Breast epithelium (tissue), 4 donors: ENCODE measurements around the gene G6PC3. TPM values are rescaled to one million over a fixed set of nuclear protein-coding genes. Genes with fewer than 3 reads are reported as not detected.

Source experiments
- DNase-seq, 2 donors: peaks; one replicate each; pipeline ENCODE4 v3.0.0-alpha.2; 2019; ENCODE audit warnings: low spot score in 2 of 2
- H3K27ac ChIP-seq, 2 donors: fragments of 200-600 bp; sonication (generic) in 1 of 2; one replicate each; pipeline ENCODE4 v1.5.1; 2016 to 2019; ENCODE audit warnings: mild to moderate bottlenecking in 1 of 2
- H3K27me3 ChIP-seq, 2 donors: fragments of 200-600 bp; sonication (generic) in 1 of 2; one replicate each; pipeline versions ENCODE4 v1.5.1 to v1.6.0; 2017 to 2019; ENCODE audit warnings: control low read depth in 1 of 2, mild to moderate bottlenecking in 1 of 2
- H3K36me3 ChIP-seq: fragments of 200-600 bp; one replicate; pipeline ENCODE4 v1.5.1; 2019
- H3K4me1 ChIP-seq, 2 donors: fragments of 200-600 bp; sonication (generic); one replicate each; pipeline ENCODE4 v1.5.1; 2016 to 2019; ENCODE audit warnings: control low read depth in 1 of 2
- H3K4me3 ChIP-seq, 3 donors: fragments of 200-600 bp; sonication (generic); 1 replicate in 2 of 3; 2 replicates in 1 of 3; pipeline ENCODE4 v1.5.1; 2016 to 2019; ENCODE audit warnings: mild to moderate bottlenecking in 3 of 3, moderate library complexity in 2 of 3
- H3K9me3 ChIP-seq, 2 donors: fragments of 200-600 bp; sonication (generic) in 1 of 2; one replicate each; pipeline ENCODE4 v1.5.1; 2016 to 2019; ENCODE audit warnings: control low read depth in 1 of 2
- POLR2A ChIP-seq: fragments of 450-650 bp; IDR thresholded peaks from one replicate; pipeline ENCODE4 v1.6.1; 2016; ENCODE audit warnings: antibody characterized with exemption, mild to moderate bottlenecking, moderate library complexity
- POLR2AphosphoS5 ChIP-seq, 3 donors: sonication (generic); formaldehyde crosslinking; IDR thresholded peaks; one replicate each; pipeline ENCODE4 v1.6.1; 2017; ENCODE audit warnings: antibody characterized with exemption in 3 of 3
- intact Hi-C: fragments of 100-400 bp; cut with DNase I; formaldehyde crosslinking; loops from one replicate; pipeline ENCODE4 v1.15.1; 2023; ENCODE audit warnings: low total_unique reads
- total RNA-seq, 3 donors: library from RNA; depleted of rRNA; stranded (reverse); fragments of >200 nt; gene quantifications; one replicate each; pipeline ENCODE4 v1.1.0, GENCODE V29; 2016
- TF ChIP-seq, protein P1 (sequence below), 3 donors: fragments of 450-650 bp; IDR thresholded peaks; one replicate each; pipeline ENCODE4 v1.5.1; 2016 to 2017; ENCODE audit warnings: antibody characterized with exemption in 3 of 3, mild to moderate bottlenecking in 3 of 3, moderate library complexity in 3 of 3

The G6PC3 gene
- total RNA-seq, 3 donors from 2014 or later = 34.7 to 39.8 (median 35.4) TPM

DNA sequence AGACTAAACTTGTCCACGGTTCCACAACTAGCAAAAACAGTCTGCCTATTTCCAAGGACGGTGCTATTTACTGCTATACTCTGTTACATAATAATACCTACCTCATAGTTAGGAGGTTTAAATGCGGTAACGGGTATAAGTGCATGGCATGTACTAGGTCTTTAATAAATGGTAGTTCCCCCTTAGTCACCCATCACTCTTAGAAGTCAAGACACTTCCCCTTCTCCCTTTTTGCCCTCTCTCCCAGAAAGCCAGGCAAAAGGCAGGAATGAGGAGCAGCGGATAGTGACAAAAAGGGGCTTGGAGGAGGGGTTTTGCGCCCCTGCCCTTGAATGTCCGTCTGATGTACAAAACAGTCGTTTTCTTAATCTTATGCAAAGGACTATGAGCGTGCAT is 3.0 kb upstream of the G6PC3 start:
- Histone ChIP-seq H3K4me3 (no peak overlapping the region), H3K27ac (peak overlapping the region; percentile 92 to 99), H3K36me3 (no peaks in the 10 kb centered on the region), H3K4me1 (peaks cover 4 to 5% of the 10 kb centered on the region in 2 donors), H3K27me3 (no peaks in the 10 kb centered on the region), H3K9me3 (no peaks in the 10 kb centered on the region)
- DNase-seq = no peak
- TF ChIP-seq POLR2AphosphoS5 (IDR thresholded peaks at IDR 0.05) (no peak), POLR2A (no peak)
- TF ChIP-seq, protein P1, sequence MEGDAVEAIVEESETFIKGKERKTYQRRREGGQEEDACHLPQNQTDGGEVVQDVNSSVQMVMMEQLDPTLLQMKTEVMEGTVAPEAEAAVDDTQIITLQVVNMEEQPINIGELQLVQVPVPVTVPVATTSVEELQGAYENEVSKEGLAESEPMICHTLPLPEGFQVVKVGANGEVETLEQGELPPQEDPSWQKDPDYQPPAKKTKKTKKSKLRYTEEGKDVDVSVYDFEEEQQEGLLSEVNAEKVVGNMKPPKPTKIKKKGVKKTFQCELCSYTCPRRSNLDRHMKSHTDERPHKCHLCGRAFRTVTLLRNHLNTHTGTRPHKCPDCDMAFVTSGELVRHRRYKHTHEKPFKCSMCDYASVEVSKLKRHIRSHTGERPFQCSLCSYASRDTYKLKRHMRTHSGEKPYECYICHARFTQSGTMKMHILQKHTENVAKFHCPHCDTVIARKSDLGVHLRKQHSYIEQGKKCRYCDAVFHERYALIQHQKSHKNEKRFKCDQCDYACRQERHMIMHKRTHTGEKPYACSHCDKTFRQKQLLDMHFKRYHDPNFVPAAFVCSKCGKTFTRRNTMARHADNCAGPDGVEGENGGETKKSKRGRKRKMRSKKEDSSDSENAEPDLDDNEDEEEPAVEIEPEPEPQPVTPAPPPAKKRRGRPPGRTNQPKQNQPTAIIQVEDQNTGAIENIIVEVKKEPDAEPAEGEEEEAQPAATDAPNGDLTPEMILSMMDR (IDR thresholded peaks at IDR 0.05) = no peak
- intact Hi-C loops = no loop called here

DNA sequence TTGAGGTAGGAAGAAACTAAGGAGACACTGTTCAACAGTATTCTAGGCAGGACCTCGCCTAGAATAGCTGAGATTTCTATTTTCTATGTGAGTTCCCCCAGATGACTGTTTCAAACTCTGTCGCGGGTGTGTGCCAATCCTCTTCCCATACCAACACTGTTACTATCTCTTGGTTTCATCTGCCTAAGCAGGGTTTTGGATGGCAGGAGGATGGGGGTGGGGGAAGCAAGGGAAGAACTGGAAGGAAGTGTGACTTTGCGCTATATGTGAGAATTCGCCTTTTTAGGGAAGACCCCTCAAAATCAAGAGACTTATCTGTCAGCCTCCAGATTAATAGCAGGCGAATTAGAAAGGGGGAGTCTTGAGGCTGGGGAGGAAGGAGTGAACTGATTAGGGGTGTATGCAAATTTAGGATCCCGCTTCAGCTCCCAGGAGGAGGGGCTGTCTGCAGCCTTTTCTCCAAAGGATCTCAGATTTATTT is 521 bp upstream of the G6PC3 start:
- intact Hi-C loops = no loop called here
- Histone ChIP-seq H3K27ac (peak overlapping the region; percentile 68 to 71), H3K27me3 (no peaks in the 10 kb centered on the region), H3K36me3 (no peaks in the 10 kb centered on the region), H3K4me1 (peaks cover 4 to 5% of the 10 kb centered on the region in 2 donors), H3K4me3 (peak overlapping the region; percentile 55 to 72 (median 56)), H3K9me3 (no peaks in the 10 kb centered on the region)
- DNase-seq = no peak
- TF ChIP-seq, protein P1 (IDR thresholded peaks at IDR 0.05) = no peak
- peak in 1 of 3 donors; percentile 3 for TF ChIP-seq POLR2AphosphoS5 (IDR thresholded peaks at IDR 0.05)

DNA sequence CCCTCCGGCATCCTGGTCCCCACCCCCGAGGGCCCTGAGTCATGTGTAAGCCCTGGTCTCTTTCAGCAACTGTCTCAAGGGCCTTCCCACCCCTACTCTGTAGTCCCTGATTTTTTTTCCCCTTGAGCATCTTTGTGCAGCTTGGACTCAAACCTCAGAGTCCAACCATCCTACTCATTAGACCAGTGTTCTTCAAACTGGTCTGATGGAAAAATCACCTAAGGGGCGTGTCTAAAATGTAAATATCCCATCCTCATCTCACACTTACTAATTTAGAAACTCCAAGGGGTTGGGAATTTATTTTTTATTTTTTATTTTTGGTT is 624 bp downstream of the G6PC3 start:
- intact Hi-C loops = no loop called here
- H3K4me1 ChIP-seq = peaks cover 4 to 5% of the 10 kb centered on the region in 2 donors

DNA sequence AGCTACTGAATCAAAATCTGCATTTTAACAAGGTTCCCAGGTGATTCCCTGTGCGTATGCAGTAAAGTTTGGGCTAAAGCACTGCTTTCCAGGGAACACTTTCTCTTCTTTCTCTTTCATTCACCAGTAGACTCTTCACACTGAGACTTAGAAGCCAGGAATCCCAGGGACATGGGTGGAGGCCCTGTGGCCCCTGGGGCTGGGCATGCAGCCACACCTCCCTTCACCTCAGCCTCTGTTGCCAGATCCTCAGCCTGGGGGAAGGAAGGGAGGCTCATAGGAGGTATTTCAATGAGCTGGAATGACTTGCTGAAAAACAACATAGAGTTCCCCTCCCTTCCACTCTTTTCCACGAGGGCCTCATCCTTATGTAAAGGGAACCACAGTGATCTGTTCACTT is 1.2 kb downstream of the G6PC3 start:
- H3K4me1 ChIP-seq = peaks cover 4 to 5% of the 10 kb centered on the region in 2 donors
- peak overlapping the region; percentile 36 to 40 for H3K27ac ChIP-seq
- peak overlapping the region; percentile 55 to 72 (median 56) for H3K4me3 ChIP-seq
- DNase-seq = no peak
- intact Hi-C loops = no loop called here
- no peaks in the 10 kb centered on the region for H3K9me3 ChIP-seq
- H3K27me3 ChIP-seq = no peaks in the 10 kb centered on the region
- TF ChIP-seq, protein P1 (IDR thresholded peaks at IDR 0.05) = no peak
- TF ChIP-seq POLR2A (no peak), POLR2AphosphoS5 (IDR thresholded peaks at IDR 0.05) (no peak)
- peaks cover 6% of the 10 kb centered on the region for H3K36me3 ChIP-seq

More for the DNA sequence above, 624 bp downstream of the G6PC3 start:
- no peaks in the 10 kb centered on the region for H3K9me3 ChIP-seq
- no peak for DNase-seq
- H3K27me3 ChIP-seq = no peaks in the 10 kb centered on the region
- peaks cover under 1% of the 10 kb centered on the region for H3K36me3 ChIP-seq
- H3K4me3 ChIP-seq = peak overlapping the region; percentile 55 to 72 (median 56)
- peak overlapping the region; percentile 71 to 91 for H3K27ac ChIP-seq
- TF ChIP-seq POLR2A = no peak
- TF ChIP-seq, protein P1 (IDR thresholded peaks at IDR 0.05) = no peak
- no peak for TF ChIP-seq POLR2AphosphoS5 (IDR thresholded peaks at IDR 0.05)

DNA sequence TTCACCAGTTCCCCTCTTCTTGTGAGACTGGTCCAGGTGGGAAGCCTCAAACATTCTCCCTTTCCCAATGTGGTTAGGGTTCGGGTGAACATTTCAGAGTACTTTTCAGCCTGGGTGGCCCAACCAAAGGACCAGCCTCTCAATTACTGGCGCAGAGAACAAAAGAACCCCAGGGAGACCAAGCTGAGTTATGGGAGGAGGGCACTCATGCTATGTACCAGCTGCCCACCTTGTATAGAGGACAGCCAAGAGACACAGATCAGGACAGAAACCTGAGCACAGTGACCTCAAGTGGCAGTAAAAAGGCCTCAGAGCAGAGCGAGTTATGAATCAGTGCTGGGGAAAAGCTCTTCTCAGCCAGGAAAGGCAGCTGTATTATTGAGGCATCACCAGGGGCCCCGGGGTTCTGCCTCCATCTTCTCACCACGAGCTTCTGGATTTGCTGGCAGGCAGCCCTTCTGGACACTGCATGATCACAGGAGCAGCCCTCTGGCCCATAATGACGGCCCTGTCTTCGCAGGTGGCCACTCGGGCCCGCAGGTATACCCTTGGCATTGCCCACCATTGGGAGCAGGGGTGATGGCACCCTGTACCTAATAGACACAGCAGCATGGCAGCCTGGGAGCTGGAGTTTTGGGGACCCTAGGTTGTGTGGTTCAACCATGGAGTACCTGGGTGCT is 3.8 kb downstream of the G6PC3 start:
- peaks cover 4 to 5% of the 10 kb centered on the region in 2 donors for H3K4me1 ChIP-seq
- H3K27me3 ChIP-seq = no peaks in the 10 kb centered on the region
- no peaks in the 10 kb centered on the region for H3K9me3 ChIP-seq
- peaks cover 9% of the 10 kb centered on the region for H3K36me3 ChIP-seq
- DNase-seq = no peak
- TF ChIP-seq POLR2AphosphoS5 (IDR thresholded peaks at IDR 0.05) (no peak), POLR2A (no peak)
- TF ChIP-seq, protein P1 (IDR thresholded peaks at IDR 0.05) = no peak
- intact Hi-C loops = no loop called here
- H3K4me3 ChIP-seq = no peak overlapping the region
- no peak overlapping the region for H3K27ac ChIP-seq
